Stomach (tissue), 4 donors: ENCODE data around the gene UBR2.

Experiments
- CTCF ChIP-seq, 7 experiments: fragments of 450-650 bp in 4 of 7; fragments of 200-600 bp in 3 of 7; sonication (generic) in 3 of 7; IDR thresholded peaks; one replicate each; pipeline ENCODE4 v1.5.1; 2016 to 2019; ENCODE audit warnings: antibody characterized with exemption in 7 of 7, control low read depth in 2 of 7, mild to moderate bottlenecking in 1 of 7
- EP300 ChIP-seq: sonication (generic); formaldehyde crosslinking; IDR thresholded peaks from one replicate; pipeline ENCODE4 v1.6.1; 2017; ENCODE audit warnings: antibody characterized with exemption
- POLR2A ChIP-seq, 4 donors: fragments of 450-650 bp; IDR thresholded peaks; one replicate each; pipeline ENCODE4 v1.6.1; 2016; ENCODE audit warnings: antibody characterized with exemption in 4 of 4, control low read depth in 2 of 4, mild to moderate bottlenecking in 1 of 4, moderate library complexity in 1 of 4
- POLR2AphosphoS5 ChIP-seq, 3 donors: sonication (generic); formaldehyde crosslinking; IDR thresholded peaks; one replicate each; pipeline ENCODE4 v1.6.1; 2016; ENCODE audit warnings: antibody characterized with exemption in 3 of 3

- TF ChIP-seq POLR2AphosphoS5 (IDR thresholded peaks at IDR 0.05) = no peak
- TF ChIP-seq CTCF (IDR thresholded peaks at IDR 0.05) = no peak
- TF ChIP-seq POLR2A (IDR thresholded peaks at IDR 0.05) = no peak
- TF ChIP-seq EP300 = no peak
These were observed 73.9 kb downstream of the UBR2 start for GRCh38 chr6:42637681-42638080.
